Right atrium auricular region (tissue), 2 donors: ENCODE measurements around the gene TFPI. TPM values are rescaled to one million over a fixed set of nuclear protein-coding genes. Genes with fewer than 3 reads are reported as not detected.

Experiments
- DNase-seq: peaks from one replicate; pipeline ENCODE4 v3.0.0-alpha.2; 2019; ENCODE audit warnings: low spot score
- H3K27ac ChIP-seq, 2 donors: fragments of 200-600 bp; sonication (generic); 1 replicate in 1 of 2; 2 replicates in 1 of 2; pipeline ENCODE4 v1.5.1; 2016 to 2019
- H3K27me3 ChIP-seq, 2 donors: fragments of 200-600 bp; sonication (generic); one replicate each; pipeline versions ENCODE4 v1.5.1 to v1.6.0; 2017 to 2019
- H3K36me3 ChIP-seq: fragments of 200-600 bp; sonication (generic); one replicate; pipeline ENCODE4 v1.5.1; 2016
- H3K4me1 ChIP-seq, 2 donors: fragments of 200-600 bp; sonication (generic); one replicate each; pipeline versions ENCODE4 v1.5.1 to v1.6.0; 2017 to 2019
- H3K4me3 ChIP-seq, 2 donors: fragments of 200-600 bp; sonication (generic); 1 replicate in 1 of 2; 2 replicates in 1 of 2; pipeline ENCODE4 v1.5.1; 2017 to 2019; ENCODE audit warnings: mild to moderate bottlenecking in 1 of 2, moderate library complexity in 1 of 2
- H3K9me3 ChIP-seq, 2 donors: fragments of 200-600 bp; sonication (generic); one replicate each; pipeline ENCODE4 v1.5.1; 2019
- total RNA-seq, 2 donors: library from RNA; depleted of rRNA; stranded (reverse); fragments of >200 nt; gene quantifications; one replicate each; pipeline ENCODE4 v1.1.0, GENCODE V29; 2016
- TF ChIP-seq, protein P1 (sequence below), 2 donors: fragments of 200-600 bp; sonication (generic); IDR thresholded peaks; one replicate each; pipeline ENCODE4 v1.5.1; 2019; ENCODE audit warnings: antibody characterized with exemption in 2 of 2

TFPI gene
- total RNA-seq, 2 donors from 2014 or later, result 43.6 to 58.2 TPM

DNA sequence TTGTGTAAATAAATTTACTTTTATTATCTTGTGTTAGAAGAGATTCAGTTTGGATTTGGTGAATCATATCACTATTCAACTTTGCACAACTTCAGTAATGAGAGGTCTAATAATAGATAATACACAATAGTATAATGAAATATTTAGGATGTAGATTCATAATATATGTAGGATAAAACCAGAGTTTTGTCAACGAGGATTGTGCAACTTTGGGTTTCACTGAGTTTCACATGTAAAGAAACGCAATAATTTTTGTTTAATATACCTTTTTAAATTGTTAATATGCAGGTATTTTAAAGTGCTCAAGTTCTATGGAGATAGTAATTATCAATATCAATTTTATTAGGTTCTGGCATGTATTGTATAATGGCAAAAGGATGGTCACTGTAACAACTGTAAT is 111.5 kb downstream of the TFPI start:
- no peak for DNase-seq
- Histone ChIP-seq H3K27me3 (no peaks in the 10 kb centered on the region), H3K36me3 (no peaks in the 10 kb centered on the region), H3K27ac (no peak overlapping the region), H3K4me1 (peaks cover 0 to 11% of the 10 kb centered on the region in 2 donors), H3K4me3 (no peak overlapping the region), H3K9me3 (no peaks in the 10 kb centered on the region)
- TF ChIP-seq, protein P1, sequence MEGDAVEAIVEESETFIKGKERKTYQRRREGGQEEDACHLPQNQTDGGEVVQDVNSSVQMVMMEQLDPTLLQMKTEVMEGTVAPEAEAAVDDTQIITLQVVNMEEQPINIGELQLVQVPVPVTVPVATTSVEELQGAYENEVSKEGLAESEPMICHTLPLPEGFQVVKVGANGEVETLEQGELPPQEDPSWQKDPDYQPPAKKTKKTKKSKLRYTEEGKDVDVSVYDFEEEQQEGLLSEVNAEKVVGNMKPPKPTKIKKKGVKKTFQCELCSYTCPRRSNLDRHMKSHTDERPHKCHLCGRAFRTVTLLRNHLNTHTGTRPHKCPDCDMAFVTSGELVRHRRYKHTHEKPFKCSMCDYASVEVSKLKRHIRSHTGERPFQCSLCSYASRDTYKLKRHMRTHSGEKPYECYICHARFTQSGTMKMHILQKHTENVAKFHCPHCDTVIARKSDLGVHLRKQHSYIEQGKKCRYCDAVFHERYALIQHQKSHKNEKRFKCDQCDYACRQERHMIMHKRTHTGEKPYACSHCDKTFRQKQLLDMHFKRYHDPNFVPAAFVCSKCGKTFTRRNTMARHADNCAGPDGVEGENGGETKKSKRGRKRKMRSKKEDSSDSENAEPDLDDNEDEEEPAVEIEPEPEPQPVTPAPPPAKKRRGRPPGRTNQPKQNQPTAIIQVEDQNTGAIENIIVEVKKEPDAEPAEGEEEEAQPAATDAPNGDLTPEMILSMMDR (IDR thresholded peaks at IDR 0.05), result no peak

DNA sequence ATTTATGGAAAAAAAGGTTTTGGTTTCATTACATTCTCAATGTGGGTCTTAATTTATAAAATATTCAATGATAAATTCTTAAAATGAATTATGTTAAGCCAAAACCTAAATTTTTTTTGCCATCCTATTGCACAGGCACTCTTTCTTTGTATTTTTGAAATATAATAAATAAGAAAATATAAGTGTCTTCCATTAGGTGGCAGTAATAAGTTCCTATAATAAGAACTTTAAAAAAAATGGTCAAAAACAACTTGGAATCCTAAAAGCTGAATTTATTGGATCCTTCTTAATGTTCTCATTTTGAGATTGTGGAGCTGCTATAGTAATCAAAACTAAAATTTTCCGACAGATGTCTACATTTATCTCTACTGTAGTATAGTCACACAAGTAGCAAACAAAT is 111.9 kb downstream of the TFPI start:
- peaks cover 0 to 11% of the 10 kb centered on the region in 2 donors for H3K4me1 ChIP-seq
- no peak overlapping the region for H3K27ac ChIP-seq
- H3K4me3 ChIP-seq, result no peak overlapping the region
- H3K9me3 ChIP-seq, result no peaks in the 10 kb centered on the region
- H3K27me3 ChIP-seq, result no peaks in the 10 kb centered on the region
- H3K36me3 ChIP-seq, result no peaks in the 10 kb centered on the region
- DNase-seq, result no peak
- TF ChIP-seq, protein P1 (IDR thresholded peaks at IDR 0.05), result peak in 1 of 2 donors; percentile 16

DNA sequence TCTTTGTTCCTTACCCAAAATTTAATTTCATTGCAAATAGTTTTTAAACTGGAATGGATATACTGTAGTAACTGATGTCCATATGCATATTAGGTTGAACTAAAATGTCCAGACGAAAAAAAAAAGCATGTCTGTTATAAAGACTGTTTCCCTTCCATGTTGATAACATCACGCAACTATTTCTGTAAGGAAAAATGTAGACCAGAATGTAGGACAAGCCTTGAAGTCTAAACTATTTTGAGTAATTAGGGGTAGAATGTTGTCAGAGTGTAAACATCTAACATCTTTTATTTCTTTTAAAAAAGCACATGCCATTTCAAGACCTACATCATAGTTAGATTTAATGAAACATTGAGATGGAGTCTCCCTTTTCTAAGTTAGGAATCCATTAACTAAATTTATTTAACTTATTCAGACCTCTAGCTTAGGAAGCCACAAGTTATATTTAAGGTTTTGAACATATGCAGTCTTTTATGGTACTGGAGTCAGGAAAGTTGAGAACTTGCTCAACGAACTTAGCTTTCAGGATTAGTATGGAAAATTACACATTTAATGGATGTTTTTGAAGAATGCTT is 114.0 kb downstream of the TFPI start:
- DNase-seq, result no peak
- Histone ChIP-seq H3K4me3 (no peak overlapping the region), H3K27ac (no peak overlapping the region), H3K27me3 (no peaks in the 10 kb centered on the region), H3K36me3 (no peaks in the 10 kb centered on the region), H3K9me3 (no peaks in the 10 kb centered on the region), H3K4me1 (peaks cover 0 to 11% of the 10 kb centered on the region in 2 donors)
- TF ChIP-seq, protein P1 (IDR thresholded peaks at IDR 0.05), result no peak

DNA sequence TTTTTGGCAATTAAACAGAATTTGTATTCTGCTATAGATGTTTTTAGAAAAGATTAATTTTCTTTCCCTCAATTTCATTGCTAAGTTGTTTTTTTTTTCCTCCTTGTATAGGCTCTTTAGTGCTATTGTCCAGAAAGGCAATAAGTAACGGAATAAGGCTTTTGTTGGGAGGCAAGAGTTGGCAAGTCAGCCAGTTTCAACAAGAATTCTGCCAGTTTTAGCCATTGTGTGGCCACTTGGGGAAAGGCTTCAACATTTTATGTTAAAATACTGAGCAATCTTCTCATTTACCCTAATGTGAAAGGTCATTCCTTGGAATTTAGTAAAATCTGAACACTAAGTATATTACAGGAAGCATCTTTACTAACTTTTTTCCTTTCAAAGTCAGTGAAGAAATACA is 115.8 kb downstream of the TFPI start:
- H3K27ac ChIP-seq, result peak overlapping the region; percentile 4 to 5

DNA sequence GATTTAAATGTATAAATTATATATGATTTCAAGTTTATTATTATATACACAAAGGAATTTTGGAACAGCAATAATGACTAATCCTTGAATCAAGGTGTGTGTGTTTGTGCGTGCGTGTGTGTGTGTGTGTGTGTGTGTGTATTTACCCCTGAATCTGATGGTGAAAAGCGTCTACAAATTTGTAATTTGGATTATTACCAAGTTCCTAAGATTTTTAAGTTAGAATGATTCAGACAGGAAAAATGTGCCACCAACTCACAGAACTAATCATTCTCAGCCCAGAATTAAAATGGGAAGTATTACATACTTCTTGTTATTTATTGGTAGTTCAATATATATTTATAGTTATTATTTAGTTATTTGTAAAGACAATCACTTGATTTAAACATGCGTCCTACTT is 118.5 kb downstream of the TFPI start:
- Histone ChIP-seq H3K4me1 (peaks cover 0 to 11% of the 10 kb centered on the region in 2 donors), H3K36me3 (no peaks in the 10 kb centered on the region), H3K9me3 (no peaks in the 10 kb centered on the region), H3K27me3 (no peaks in the 10 kb centered on the region), H3K27ac (no peak overlapping the region), H3K4me3 (no peak overlapping the region)
- no peak for DNase-seq
- TF ChIP-seq, protein P1 (IDR thresholded peaks at IDR 0.05), result no peak

More for the DNA sequence above, 115.8 kb downstream of the TFPI start:
- Histone ChIP-seq H3K36me3 (no peaks in the 10 kb centered on the region), H3K27me3 (no peaks in the 10 kb centered on the region), H3K4me1 (peaks cover 0 to 11% of the 10 kb centered on the region in 2 donors), H3K4me3 (no peak overlapping the region), H3K9me3 (no peaks in the 10 kb centered on the region)
- TF ChIP-seq, protein P1 (IDR thresholded peaks at IDR 0.05), result no peak
- no peak for DNase-seq

DNA sequence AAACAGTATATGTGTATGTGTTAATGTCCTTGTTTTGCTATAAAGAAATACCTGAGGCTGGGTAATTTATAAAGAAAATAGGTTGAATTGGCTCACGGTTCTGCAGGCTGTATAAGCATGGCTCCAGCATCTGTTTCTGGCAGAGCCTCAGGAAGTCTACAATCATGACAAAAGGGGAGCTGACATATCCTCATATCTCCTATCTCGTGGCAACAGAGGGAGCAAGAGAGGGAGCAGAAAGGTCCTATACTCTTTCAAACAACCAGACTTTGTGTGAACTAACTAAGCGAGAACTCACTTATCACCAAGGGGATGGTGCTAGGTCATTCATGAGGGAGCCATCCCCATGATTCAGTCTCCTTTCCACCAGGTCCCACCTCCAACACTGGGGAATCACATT is 119.2 kb downstream of the TFPI start:
- TF ChIP-seq, protein P1 (IDR thresholded peaks at IDR 0.05), result no peak
- Histone ChIP-seq H3K36me3 (no peaks in the 10 kb centered on the region), H3K9me3 (no peaks in the 10 kb centered on the region), H3K27ac (no peak overlapping the region), H3K4me3 (no peak overlapping the region), H3K27me3 (no peaks in the 10 kb centered on the region), H3K4me1 (peaks cover 0 to 11% of the 10 kb centered on the region in 2 donors)
- no peak for DNase-seq
